Measurements from ENCODE around the gene BICD2.

BICD2 gene

GRCh38 chr9:92726348-92726747 is 38.3 kb downstream of the BICD2 start:
- FAIRE-seq = no peak

- FAIRE-seq = no peak
Observed at GRCh38 chr9:92725766-92726165, 38.9 kb downstream of the BICD2 start.

GRCh38 chr9:92725266-92725545 is 39.4 kb downstream of the BICD2 start:
- no peak for FAIRE-seq

GRCh38 chr9:92724528-92725265 is 39.9 kb downstream of the BICD2 start:
- FAIRE-seq = no peak

GRCh38 chr9:92723801-92724323 is 40.8 kb downstream of the BICD2 start:
- FAIRE-seq = no peak

- no peak for FAIRE-seq
Observed at GRCh38 chr9:92723299-92723625, 41.4 kb downstream of the BICD2 start.

- FAIRE-seq = no peak
Observed at GRCh38 chr9:92722386-92723298, 42.0 kb downstream of the BICD2 start.

- FAIRE-seq = no peak
Observed at GRCh38 chr9:92721548-92721947, 43.1 kb downstream of the BICD2 start.

- FAIRE-seq = no peak
Observed at GRCh38 chr9:92720807-92721535, 43.7 kb downstream of the BICD2 start.

- no peak for FAIRE-seq
Observed at GRCh38 chr9:92720209-92720765, 44.3 kb downstream of the BICD2 start.

GRCh38 chr9:92719028-92719647 is 45.5 kb downstream of the BICD2 start:
- no peak for FAIRE-seq

GRCh38 chr9:92718086-92719001 is 46.3 kb downstream of the BICD2 start:
- FAIRE-seq = no peak

GRCh38 chr9:92717201-92718085 is 47.2 kb downstream of the BICD2 start:
- FAIRE-seq = no peak

GRCh38 chr9:92716557-92716956 is 48.1 kb downstream of the BICD2 start:
- FAIRE-seq = no peak

GRCh38 chr9:92715488-92716231 is 49.0 kb downstream of the BICD2 start:
- no peak for FAIRE-seq

GRCh38 chr9:92714787-92715487 is 49.7 kb downstream of the BICD2 start:
- no peak for FAIRE-seq

GRCh38 chr9:92714016-92714415 is 50.6 kb downstream of the BICD2 start:
- no peak for FAIRE-seq

- FAIRE-seq = no peak
Observed at GRCh38 chr9:92713528-92713927, 51.1 kb downstream of the BICD2 start.

- FAIRE-seq = no peak
Observed at GRCh38 chr9:92712767-92713166, 51.9 kb downstream of the BICD2 start.

All from endometrium (tissue), 2 donors.